GM12872 (cell line): ENCODE measurements around the gene RELT.

ENCODE experiments used
- CTCF ChIP-seq: IDR thresholded peaks from 3 replicates; pipeline ENCODE4 v1.5.1; 2011; ENCODE audit warnings: low read depth, mild to moderate bottlenecking, low read length, moderate library complexity; ENCODE audit not compliant: insufficient read depth

Gene RELT

GRCh38 chr11:73431396-73431795 is 55.2 kb downstream of the RELT start:
- no peak for TF ChIP-seq CTCF

GRCh38 chr11:73439002-73439843 is 63.0 kb downstream of the RELT start:
- no peak for TF ChIP-seq CTCF

- TF ChIP-seq CTCF: no peak
These were observed 69.8 kb downstream of the RELT start for GRCh38 chr11:73445980-73446379.

GRCh38 chr11:73446766-73447165 is 70.6 kb downstream of the RELT start:
- TF ChIP-seq CTCF: no peak
